ENCODE data around the gene CEPT1. TPM values are rescaled to one million over a fixed set of nuclear protein-coding genes. Genes with fewer than 3 reads are reported as not detected.

Gene CEPT1
- total and polyA plus RNA-seq, 2 of the 13 experiments (the other 11 are each of a cell fraction or from before 2014, with no cell fraction given) = 35.7 to 48.2 TPM

GRCh38 chr1:111110197-111110899 lies 29.7 kb upstream of the CEPT1 start (continued):
- TF ChIP-seq CEBPZ (IDR thresholded peaks at IDR 0.05; ENCODE audit: low read length) = no peak
- no peak for TF ChIP-seq ZNF253 (CRISPR knock-in tag; IDR thresholded peaks at IDR 0.05; ENCODE audit: borderline replicate concordance)
- TF ChIP-seq IRX3 (CRISPR knock-in tag; IDR thresholded peaks at IDR 0.05; ENCODE audit: borderline replicate concordance, low read depth) = no peak
- no peak for TF ChIP-seq ZNF264 (CRISPR knock-in tag; IDR thresholded peaks at IDR 0.05)
- TF ChIP-seq ZFX (CRISPR knock-in tag; IDR thresholded peaks at IDR 0.05; ENCODE audit: low read depth) = peak; percentile 57; the same call in 1 of the 2 replicates
- TF ChIP-seq MNT (IDR thresholded peaks at IDR 0.05) = no peak
- TF ChIP-seq BCLAF1 (IDR thresholded peaks at IDR 0.05) = no peak
- peak; percentile 88; the same call in 1 of the 2 replicates for TF ChIP-seq ZNF292 (CRISPR knock-in tag; IDR thresholded peaks at IDR 0.05; ENCODE audit: borderline replicate concordance, low read depth)
- TF ChIP-seq RAD21 (CRISPR knock-in tag; IDR thresholded peaks at IDR 0.05) = no peak
- no peak for TF ChIP-seq NFE2L1 (CRISPR knock-in tag; IDR thresholded peaks at IDR 0.05; ENCODE audit: borderline replicate concordance)
- peak; percentile 20 for TF ChIP-seq YY1 (IDR thresholded peaks at IDR 0.05; ENCODE audit: insufficient read depth, insufficient replicate concordance, low read depth, low read length)
- no peak for TF ChIP-seq ZNF768 (CRISPR knock-in tag; IDR thresholded peaks at IDR 0.05)
- TF ChIP-seq BHLHE40 (IDR thresholded peaks at IDR 0.05; ENCODE audit: low read length) = no peak
- no peak for TF ChIP-seq ZNF747 (CRISPR knock-in tag; IDR thresholded peaks at IDR 0.05; ENCODE audit: borderline replicate concordance)
- no peak for TF ChIP-seq ZNF432 (CRISPR knock-in tag; IDR thresholded peaks at IDR 0.05; ENCODE audit: borderline replicate concordance)
- TF ChIP-seq SNAPC2 (CRISPR knock-in tag; IDR thresholded peaks at IDR 0.05) = 0 out of 2 replicates have a peak, but pooled peaks have one; percentile 25
- TF ChIP-seq ISL2 (CRISPR knock-in tag; IDR thresholded peaks at IDR 0.05) = no peak
- TF ChIP-seq ZNF570 (CRISPR knock-in tag; IDR thresholded peaks at IDR 0.05; ENCODE audit: borderline replicate concordance) = no peak
- no peak for TF ChIP-seq PBX3 (CRISPR knock-in tag; IDR thresholded peaks at IDR 0.05; ENCODE audit: borderline replicate concordance)
- TF ChIP-seq HES4 (CRISPR knock-in tag; IDR thresholded peaks at IDR 0.05; ENCODE audit: borderline replicate concordance) = no peak
- no peak for TF ChIP-seq ASH2L (IDR thresholded peaks at IDR 0.05; ENCODE audit: insufficient read length, low read depth, low read length)

Data from HepG2 (cell line).